ENCODE results near the gene ROBO1. TPM values are rescaled to one million over a fixed set of nuclear protein-coding genes. Genes with fewer than 3 reads are reported as not detected.

ROBO1 gene
- total and polyA plus RNA-seq, 2 donors (not counting 3 experiments of a cell fraction or from before 2014, with no cell fraction given) = 5.9 to 14.2 TPM

- H3K4me2 ChIP-seq (ENCODE audit: insufficient read depth, low read length) = no peak overlapping the region
- DNase-seq (ENCODE audit: low read depth, low spot score) (no peak), FAIRE-seq (no peak)
- POLR2A ChIA-PET = no interaction called here
- intact Hi-C loops (cut with micrococcal nuclease) = no loop called here
- no peaks in the 10 kb centered on the region for H3K4me1 ChIP-seq (ENCODE audit: control insufficient read depth, extremely low read depth, insufficient read depth, low read length)
- CTCF ChIA-PET = no interaction called here
- dilution Hi-C loops (cut with MboI; ENCODE audit: extremely low pct_ligation_motif_present, low sequenced_read_pairs) = no loop called here
- H3K9ac ChIP-seq (replicated peaks; ENCODE audit: extremely low read depth, insufficient read depth, low read length) = no peak overlapping the region
- no peaks in the 10 kb centered on the region for H3K9me1 ChIP-seq (replicated peaks; ENCODE audit: control insufficient read depth, extremely low read depth, insufficient read depth, low read length)
- H2AFZ ChIP-seq (ENCODE audit: low read depth, low read length) = no peak overlapping the region
- H3K27ac ChIP-seq (ENCODE audit: insufficient read depth, low read depth, low read length) = no peak overlapping the region
- H3K79me2 ChIP-seq (ENCODE audit: control insufficient read depth, insufficient read depth, low read length) = no peaks in the 10 kb centered on the region
- H3K27me3 ChIP-seq (ENCODE audit: control insufficient read depth in 2 of 2, insufficient read depth in 2 of 2, low read length in 2 of 2) = no peaks in the 10 kb centered on the region
- no peak overlapping the region for H3K4me3 ChIP-seq (replicated peaks in 1 of 3; ENCODE audit: insufficient read depth in 1 of 3, low read depth in 1 of 3, low read length in 3 of 3)
- TF ChIP-seq POLR2AphosphoS5 (IDR thresholded peaks at IDR 0.05; ENCODE audit: insufficient read depth, low read depth, low read length) = no peak
- no peak for TF ChIP-seq CTCF (IDR thresholded peaks at IDR 0.05; ENCODE audit: extremely low read depth in 1 of 2, insufficient read depth in 1 of 2, low read depth in 1 of 2, low read length in 2 of 2)
- no peak for TF ChIP-seq JUN (IDR thresholded peaks at IDR 0.05; ENCODE audit: borderline replicate concordance, insufficient read depth, insufficient read length, low read depth)
- TF ChIP-seq GATA2 (IDR thresholded peaks at IDR 0.05; ENCODE audit: insufficient read depth, insufficient read length, low read depth, low read length) = no peak
- TF ChIP-seq MAX (IDR thresholded peaks at IDR 0.05; ENCODE audit: insufficient read depth, insufficient read length) = no peak
- no peak for TF ChIP-seq EZH2 (IDR thresholded peaks at IDR 0.05; ENCODE audit: borderline replicate concordance, low read depth, low read length, severe bottlenecking)
- TF ChIP-seq FOS (IDR thresholded peaks at IDR 0.05; ENCODE audit: borderline replicate concordance, insufficient read depth, low read length) = no peak
- no peak for TF ChIP-seq POLR2A (IDR thresholded peaks at IDR 0.05; ENCODE audit: low read depth, low read length)
- no peak for TF ChIP-seq MYC (IDR thresholded peaks at IDR 0.05; ENCODE audit: low read depth, low read length)
- no peaks in the 10 kb centered on the region for H3K9me3 ChIP-seq (replicated peaks; ENCODE audit: control insufficient read depth, insufficient read depth, low read length)
- no TSS peak for BruUV-seq (replicated peaks)
- no peaks in the 10 kb centered on the region for H4K20me1 ChIP-seq (replicated peaks; ENCODE audit: control insufficient read depth, extremely low read depth, insufficient read depth, low read length)
- no peaks in the 10 kb centered on the region for H3K36me3 ChIP-seq (ENCODE audit: control insufficient read depth in 2 of 2, extremely low read depth in 1 of 2, insufficient read depth in 2 of 2, low read length in 2 of 2)
Measured at GRCh38 chr3:79217096-79217495, 550.7 kb downstream of the ROBO1 start.

All from endothelial cell of umbilical vein (primary cell).